Calu3 (cell line): Measurements from ENCODE around the gene TBC1D9B. TPM values are rescaled to one million over a fixed set of nuclear protein-coding genes. Genes with fewer than 3 reads are reported as not detected.

ENCODE experiments used
- BruUV-seq: library from RNA; stranded (reverse); fragments of 400-500 nt; replicated peaks from 2 replicates; lab custom pipeline; 2021; lab: Mats Ljungman, UMichigan
- CTCF ChIA-PET: fragments of 300-600 bp; sonication (Branson Sonifier 250); formaldehyde crosslinking; loops from one replicate; lab custom pipeline; 2022; ENCODE audit warnings: antibody characterized with exemption; lab: Charles Lee
- DNase-seq: peaks from one replicate; pipeline ENCODE4 v3.0.0; 2022
- H3K27ac Mint-ChIP-seq: one replicate; pipeline ENCODE4 v1.8.0; 2022; ENCODE audit warnings: mixed read lengths; ENCODE audit not compliant: unreplicated experiment
- H3K27me3 Mint-ChIP-seq: one replicate; pipeline ENCODE4 v1.8.0; 2022; ENCODE audit warnings: mixed read lengths; ENCODE audit not compliant: unreplicated experiment
- H3K36me3 Mint-ChIP-seq: one replicate; pipeline ENCODE4 v1.8.0; 2022; ENCODE audit warnings: mild to moderate bottlenecking, moderate library complexity, mixed read lengths; ENCODE audit not compliant: insufficient read depth, unreplicated experiment
- H3K4me1 Mint-ChIP-seq: one replicate; pipeline ENCODE4 v1.8.0; 2022; ENCODE audit warnings: mild to moderate bottlenecking, low read depth, mixed read lengths; ENCODE audit not compliant: unreplicated experiment
- H3K4me3 Mint-ChIP-seq: one replicate; pipeline ENCODE4 v1.8.0; 2022; ENCODE audit warnings: mild to moderate bottlenecking, low read depth, moderate library complexity, mixed read lengths; ENCODE audit not compliant: unreplicated experiment
- H3K9me3 Mint-ChIP-seq: one replicate; pipeline ENCODE4 v1.8.0; 2022; ENCODE audit warnings: low read depth, mixed read lengths; ENCODE audit not compliant: unreplicated experiment
- intact Hi-C: fragments of 100-400 bp; cut with micrococcal nuclease; formaldehyde crosslinking; loops from one replicate; pipeline ENCODE4 v1.10.0; 2022; ENCODE audit not compliant: unreplicated experiment
- total RNA-seq: library from RNA; stranded (reverse); gene quantifications from 2 replicates; pipeline ENCODE4 v1.2.3, GENCODE V29; 2022
- TF ChIP-seq, protein P1 (sequence below): fragments of 200-600 bp; IDR thresholded peaks from one replicate; pipeline ENCODE4 v1.8.0; 2022; ENCODE audit warnings: antibody characterized with exemption; ENCODE audit not compliant: unreplicated experiment

The TBC1D9B gene
- total RNA-seq, 1 experiment from 2014 or later, result 148 TPM

DNA sequence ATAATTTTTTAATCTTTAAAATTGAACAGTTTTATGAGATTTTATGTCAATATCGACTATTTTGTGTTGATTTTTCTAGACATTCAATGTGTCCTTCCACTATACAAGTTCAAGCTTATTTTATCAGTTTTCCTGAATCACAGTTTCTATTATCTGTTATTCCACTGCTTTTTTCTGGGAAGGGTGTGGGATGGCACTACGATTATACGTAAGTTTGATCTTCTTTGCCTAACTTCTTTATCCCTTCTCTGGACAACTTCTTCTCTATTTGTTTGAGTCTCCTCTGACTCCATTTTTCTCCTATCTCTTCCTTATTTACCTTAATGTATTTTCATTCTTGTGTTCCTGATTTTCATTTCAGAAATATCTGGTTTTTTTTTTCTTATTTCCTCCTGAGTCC is 24.5 kb downstream of the TBC1D9B start:
- TF ChIP-seq, protein P1, sequence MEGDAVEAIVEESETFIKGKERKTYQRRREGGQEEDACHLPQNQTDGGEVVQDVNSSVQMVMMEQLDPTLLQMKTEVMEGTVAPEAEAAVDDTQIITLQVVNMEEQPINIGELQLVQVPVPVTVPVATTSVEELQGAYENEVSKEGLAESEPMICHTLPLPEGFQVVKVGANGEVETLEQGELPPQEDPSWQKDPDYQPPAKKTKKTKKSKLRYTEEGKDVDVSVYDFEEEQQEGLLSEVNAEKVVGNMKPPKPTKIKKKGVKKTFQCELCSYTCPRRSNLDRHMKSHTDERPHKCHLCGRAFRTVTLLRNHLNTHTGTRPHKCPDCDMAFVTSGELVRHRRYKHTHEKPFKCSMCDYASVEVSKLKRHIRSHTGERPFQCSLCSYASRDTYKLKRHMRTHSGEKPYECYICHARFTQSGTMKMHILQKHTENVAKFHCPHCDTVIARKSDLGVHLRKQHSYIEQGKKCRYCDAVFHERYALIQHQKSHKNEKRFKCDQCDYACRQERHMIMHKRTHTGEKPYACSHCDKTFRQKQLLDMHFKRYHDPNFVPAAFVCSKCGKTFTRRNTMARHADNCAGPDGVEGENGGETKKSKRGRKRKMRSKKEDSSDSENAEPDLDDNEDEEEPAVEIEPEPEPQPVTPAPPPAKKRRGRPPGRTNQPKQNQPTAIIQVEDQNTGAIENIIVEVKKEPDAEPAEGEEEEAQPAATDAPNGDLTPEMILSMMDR, result no peak
- Mint-ChIP-seq H3K27me3 (no peaks in the 10 kb centered on the region), H3K9me3 (peaks cover 14% of the 10 kb centered on the region), H3K4me3 (no peak overlapping the region), H3K36me3 (peaks cover 70% of the 10 kb centered on the region), H3K27ac (no peak overlapping the region), H3K4me1 (no peaks in the 10 kb centered on the region)
- DNase-seq, result no peak
- CTCF ChIA-PET, result interaction anchor here (0.6 kb wide), 1 partner anchor 203 kb away, joined by 3 read pairs; no protein-coding TSS in a partner anchor
- BruUV-seq, result no TSS peak
- intact Hi-C loops, result no loop called here

DNA sequence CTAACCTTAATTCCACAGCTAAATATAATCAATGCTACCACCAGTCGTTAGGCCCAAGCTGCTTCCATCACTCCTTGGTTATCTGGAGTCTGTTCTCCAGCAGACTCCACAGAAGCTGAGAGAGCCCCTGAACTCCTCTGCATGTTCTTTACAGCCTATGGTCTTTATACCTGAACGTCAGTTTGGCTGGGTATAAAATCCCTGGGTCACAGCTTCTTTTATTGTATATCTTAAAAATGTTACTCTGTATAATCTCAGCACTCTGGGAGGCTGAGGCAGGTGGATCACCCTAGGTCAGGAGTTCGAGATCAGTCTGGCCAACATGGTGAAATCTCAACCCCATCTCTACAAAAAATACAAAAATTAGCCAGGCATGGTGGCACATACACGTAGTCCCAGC is 25.4 kb downstream of the TBC1D9B start:
- intact Hi-C loops, result no loop called here
- BruUV-seq, result no TSS peak
- peaks cover 64% of the 10 kb centered on the region for H3K36me3 Mint-ChIP-seq
- H3K27me3 Mint-ChIP-seq, result no peaks in the 10 kb centered on the region
- no peaks in the 10 kb centered on the region for H3K4me1 Mint-ChIP-seq
- DNase-seq, result no peak
- peaks cover 14% of the 10 kb centered on the region for H3K9me3 Mint-ChIP-seq
- H3K27ac Mint-ChIP-seq, result no peak overlapping the region
- CTCF ChIA-PET, result no interaction called here
- TF ChIP-seq, protein P1, result no peak
- no peak overlapping the region for H3K4me3 Mint-ChIP-seq

DNA sequence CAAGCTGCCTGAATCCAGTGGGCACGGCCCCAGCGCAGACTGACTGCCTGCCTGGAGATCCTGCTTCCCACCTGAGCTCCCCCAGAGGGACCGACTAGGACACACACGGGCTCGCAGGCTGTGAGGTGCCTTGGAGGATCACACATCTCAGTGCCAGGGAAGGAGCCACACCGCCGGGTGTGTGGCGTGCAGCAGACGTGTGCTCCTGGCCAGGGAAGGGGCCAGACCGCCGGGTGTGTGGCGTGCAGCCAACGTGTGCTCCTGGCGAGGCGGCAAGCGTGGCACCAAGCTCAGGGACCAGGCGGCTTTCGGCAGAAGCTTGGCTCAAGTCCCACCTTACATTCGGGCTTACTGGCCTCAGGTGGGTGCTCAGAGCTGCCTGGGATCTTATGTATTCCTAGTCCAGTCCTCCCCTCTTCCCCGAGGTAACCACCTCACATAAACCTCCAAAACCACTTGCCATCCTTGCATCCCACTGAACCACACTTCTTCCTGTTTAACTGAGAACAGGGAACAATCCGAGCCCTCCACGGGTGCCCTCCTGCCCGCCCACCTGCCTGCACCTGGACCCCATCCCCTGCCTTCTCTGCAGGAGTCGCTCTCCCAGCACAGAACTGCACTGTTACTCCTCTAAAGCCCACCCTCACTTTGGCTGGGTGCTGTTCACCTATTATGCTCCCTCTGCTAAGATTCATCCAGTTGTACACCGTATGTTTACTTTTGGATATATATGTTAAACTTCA is 26.7 kb downstream of the TBC1D9B start:
- H3K27ac Mint-ChIP-seq, result no peak overlapping the region
- TF ChIP-seq, protein P1, result no peak
- CTCF ChIA-PET, result interaction anchor here (0.6 kb wide), 2 partner anchors 10 to 53 kb away, joined by 3 read pairs; no protein-coding TSS in a partner anchor
- peaks cover 10% of the 10 kb centered on the region for H3K9me3 Mint-ChIP-seq
- no peaks in the 10 kb centered on the region for H3K27me3 Mint-ChIP-seq
- BruUV-seq, result no TSS peak
- H3K36me3 Mint-ChIP-seq, result peaks cover 65% of the 10 kb centered on the region
- DNase-seq, result no peak
- intact Hi-C loops, result no loop called here
- no peaks in the 10 kb centered on the region for H3K4me1 Mint-ChIP-seq
- H3K4me3 Mint-ChIP-seq, result no peak overlapping the region

DNA sequence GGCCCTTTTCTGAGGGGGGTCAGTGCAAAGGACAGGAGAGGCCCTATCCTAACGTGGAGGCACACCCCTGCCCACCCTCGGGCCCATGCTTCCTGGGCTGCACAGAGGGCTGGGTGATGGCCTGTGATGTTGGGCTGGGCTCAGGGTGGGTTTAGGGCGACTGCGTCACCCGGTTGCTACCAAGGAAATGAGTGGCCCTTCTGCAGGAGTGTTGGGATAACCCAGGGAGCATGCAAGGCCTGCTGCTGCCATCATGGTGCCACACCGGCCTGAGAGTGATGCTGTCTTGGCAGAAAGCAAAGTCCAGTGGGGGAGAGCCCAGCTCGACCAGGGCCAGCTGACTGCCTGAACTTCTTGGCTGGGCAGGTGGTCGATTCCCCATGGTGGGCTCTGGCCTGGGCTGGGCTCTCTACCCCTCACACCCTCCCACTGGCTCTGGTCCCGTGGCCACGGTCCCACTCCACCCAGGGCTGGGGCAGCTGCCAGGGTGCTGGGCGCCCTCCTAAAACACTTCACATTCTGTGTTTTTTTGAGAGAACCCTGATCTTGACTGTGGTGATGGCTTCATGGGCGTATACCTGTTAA is 27.5 kb downstream of the TBC1D9B start:
- CTCF ChIA-PET, result interaction anchor here (0.6 kb wide), 1 partner anchor 79 kb away, joined by 3 read pairs; no protein-coding TSS in a partner anchor
- TF ChIP-seq, protein P1, result no peak

More for the DNA sequence above, 27.5 kb downstream of the TBC1D9B start:
- H3K36me3 Mint-ChIP-seq, result peaks cover 66% of the 10 kb centered on the region
- no TSS peak for BruUV-seq
- no peak for DNase-seq
- H3K4me1 Mint-ChIP-seq, result no peaks in the 10 kb centered on the region
- H3K4me3 Mint-ChIP-seq, result no peak overlapping the region
- intact Hi-C loops, result no loop called here
- no peak overlapping the region for H3K27ac Mint-ChIP-seq
- H3K9me3 Mint-ChIP-seq, result peaks cover 6% of the 10 kb centered on the region
- no peaks in the 10 kb centered on the region for H3K27me3 Mint-ChIP-seq
